Liver (tissue), 9 donors: ENCODE results near the gene WDR31. TPM values are rescaled to one million over a fixed set of nuclear protein-coding genes. Genes with fewer than 3 reads are reported as not detected.

Experiments
- DNase-seq: peaks from one replicate; pipeline ENCODE4 v3.0.0-alpha.2; 2017; ENCODE audit warnings: low spot score
- H3K27ac ChIP-seq, 2 donors: one replicate each; pipeline ENCODE4 v1.7.0; 2013; ENCODE audit warnings: inconsistent platforms in 2 of 2, low read length in 2 of 2, control low read depth in 1 of 2, low read depth in 1 of 2, mild to moderate bottlenecking in 1 of 2
- H3K27me3 ChIP-seq, 4 donors: one replicate each; pipeline versions ENCODE4 v1.6.1 to v1.7.0; 2013; ENCODE audit warnings: low read length in 3 of 4, inconsistent platforms in 1 of 4, mild to moderate bottlenecking in 1 of 4, moderate library complexity in 1 of 4; ENCODE audit not compliant: control insufficient read depth in 4 of 4, insufficient read depth in 4 of 4
- H3K36me3 ChIP-seq, 4 donors: one replicate each; pipeline versions ENCODE4 v1.6.1 to v1.7.0; 2013; ENCODE audit warnings: low read length in 3 of 4, mild to moderate bottlenecking in 3 of 4, low read depth in 1 of 4, moderate library complexity in 1 of 4; ENCODE audit not compliant: control insufficient read depth in 4 of 4, insufficient read depth in 3 of 4
- H3K4me1 ChIP-seq, 4 donors: one replicate each; pipeline versions ENCODE4 v1.6.1 to v1.7.0; 2013; ENCODE audit warnings: low read length in 3 of 4, mild to moderate bottlenecking in 3 of 4, moderate library complexity in 1 of 4; ENCODE audit not compliant: control insufficient read depth in 4 of 4, insufficient read depth in 4 of 4
- H3K4me3 ChIP-seq, 3 donors: one replicate each; pipeline versions ENCODE4 v1.6.1 to v1.7.0; 2013; ENCODE audit warnings: low read length in 3 of 3, control low read depth in 1 of 3, low read depth in 1 of 3, mild to moderate bottlenecking in 1 of 3
- H3K9ac ChIP-seq, 2 donors: one replicate each; pipeline ENCODE4 v1.7.0; 2013; ENCODE audit warnings: low read length in 2 of 2, mild to moderate bottlenecking in 2 of 2, moderate library complexity in 2 of 2, control low read depth in 1 of 2, low read depth in 1 of 2
- H3K9me3 ChIP-seq, 4 donors: one replicate each; pipeline versions ENCODE4 v1.6.1 to v1.7.0; 2013; ENCODE audit warnings: low read length in 3 of 4; ENCODE audit not compliant: control insufficient read depth in 4 of 4
- ATF3 ChIP-seq: IDR thresholded peaks from 2 replicates; pipeline ENCODE4 v1.6.1; 2016; ENCODE audit warnings: antibody characterized with exemption
- EGR1 ChIP-seq, 2 donors: IDR thresholded peaks; 2 replicates each; pipeline ENCODE4 v1.6.1; 2016 to 2018; ENCODE audit warnings: antibody characterized with exemption in 2 of 2, low read depth in 2 of 2
- FOXA2 ChIP-seq: IDR thresholded peaks from 2 replicates; pipeline ENCODE4 v1.6.1; 2016; ENCODE audit warnings: antibody characterized with exemption
- GABPA ChIP-seq, 2 donors: IDR thresholded peaks in 1 of 2; conservative IDR thresholded peaks in 1 of 2; 2 replicates each; pipeline ENCODE4 v1.6.1; 2016; ENCODE audit warnings: antibody characterized with exemption in 2 of 2, mild to moderate bottlenecking in 1 of 2, moderate library complexity in 1 of 2
- HNF4A ChIP-seq, 2 donors: conservative IDR thresholded peaks; 2 replicates each; pipeline ENCODE4 v1.6.1; 2016; ENCODE audit warnings: antibody characterized with exemption in 2 of 2, mild to moderate bottlenecking in 2 of 2
- HNF4G ChIP-seq: IDR thresholded peaks from 2 replicates; pipeline ENCODE4 v1.6.1; 2016; ENCODE audit warnings: antibody characterized with exemption
- NR2F2 ChIP-seq: IDR thresholded peaks from 2 replicates; pipeline ENCODE4 v1.6.1; 2016; ENCODE audit warnings: antibody characterized with exemption
- RXRA ChIP-seq, 2 donors: IDR thresholded peaks; 2 replicates each; pipeline ENCODE4 v1.6.1; 2017 to 2018; ENCODE audit warnings: antibody characterized with exemption in 2 of 2, mild to moderate bottlenecking in 1 of 2
- SP1 ChIP-seq: IDR thresholded peaks from 2 replicates; pipeline ENCODE4 v1.6.1; 2018; ENCODE audit warnings: antibody characterized with exemption, mild to moderate bottlenecking
- YY1 ChIP-seq: IDR thresholded peaks from 2 replicates; pipeline ENCODE4 v1.6.1; 2016; ENCODE audit warnings: antibody characterized with exemption, mild to moderate bottlenecking
- ZBTB33 ChIP-seq: IDR thresholded peaks from 2 replicates; pipeline ENCODE4 v1.6.1; 2016; ENCODE audit warnings: antibody characterized with exemption
- WGBS: extraction: QIAGEN DNeasy Blood & Tissue Kit; methylation state at CpG from one replicate; pipeline ENCODE4 v1.1.7; 2013; 5-methylcytosine and 5-hydroxymethylcytosine counted together
- polyA plus RNA-seq, 2 donors: library from polyadenylated mRNA; stranded (reverse) in 1 of 2; unstranded in 1 of 2; fragments of 200-250 nt in 1 of 2; fragments of >200 nt in 1 of 2; fragmentation: Nextera tagmentation in 1 of 2; extraction: Ambion mirVana in 1 of 2; gene quantifications; one replicate each; pipeline versions ENCODE4 v1.2.1 to v1.2.3, GENCODE V29; 2013 to 2015
- total RNA-seq, 2 donors: library from RNA; depleted of rRNA; stranded (reverse); fragments of >200 nt; gene quantifications; one replicate each; pipeline ENCODE4 v1.2.3, GENCODE V29; 2014
- TF ChIP-seq, protein P1 (sequence below): IDR thresholded peaks from 2 replicates; pipeline ENCODE4 v1.6.1; 2016; ENCODE audit warnings: antibody characterized with exemption
- TF ChIP-seq, protein P2 (sequence below): fragments of 150-350 bp; IDR thresholded peaks from 2 replicates; pipeline ENCODE4 v1.5.1; 2017; ENCODE audit warnings: improper control_type of control experiment, low read depth, low read length; ENCODE audit not compliant: missing input control
- TF ChIP-seq, protein P3 (sequence below): IDR thresholded peaks from 2 replicates; pipeline ENCODE4 v1.6.1; 2016; ENCODE audit warnings: antibody characterized with exemption, mild to moderate bottlenecking
- donor health status: healthy.
- donor health status: healthy.
- donor health status: healthy.
- donor health status: healthy.
- donor health status: healthy.

The WDR31 gene
- total and polyA plus RNA-seq, 4 donors, result 1.1 to 3.2 (median 1.2) TPM

GRCh38 chr9:113301548-113301947, 38.5 kb downstream of the WDR31 start:
- Histone ChIP-seq H3K36me3 (no peaks in the 10 kb centered on the region), H3K9me3 (no peaks in the 10 kb centered on the region), H3K27ac (no peak overlapping the region), H3K27me3 (no peaks in the 10 kb centered on the region), H3K4me3 (no peak overlapping the region), H3K9ac (no peak overlapping the region), H3K4me1 (no peaks in the 10 kb centered on the region)
- TF ChIP-seq FOXA2 (no peak), SP1 (no peak)
- DNase-seq, result no peak
- 96% methylated on average over 8 of the region's 8 CpGs for WGBS

DNA sequence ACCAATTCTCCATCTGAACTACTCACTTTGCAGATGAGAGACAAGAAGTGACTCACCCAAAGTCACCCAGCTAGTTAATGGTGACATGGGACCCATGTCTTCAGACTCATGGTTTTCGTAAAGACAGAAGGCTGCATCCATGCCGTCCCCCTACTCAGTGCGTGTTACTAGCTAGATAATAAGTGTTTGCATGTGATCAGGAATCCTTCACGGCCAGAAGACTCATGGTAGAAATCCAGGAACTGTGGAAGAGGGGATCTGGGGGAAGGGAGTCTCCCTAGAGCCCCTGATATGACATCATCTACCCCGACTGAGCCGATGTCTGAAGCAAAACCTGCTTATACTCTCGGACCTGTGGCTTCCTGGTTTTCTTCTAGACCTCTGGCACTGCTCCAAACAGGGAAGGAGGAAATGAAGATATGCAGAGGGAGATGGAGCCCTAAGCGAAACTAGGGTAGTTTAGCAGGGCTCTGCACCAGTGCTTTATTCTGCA, 40.2 kb downstream of the WDR31 start:
- Histone ChIP-seq H3K9me3 (no peaks in the 10 kb centered on the region), H3K27ac (no peak overlapping the region), H3K9ac (no peak overlapping the region), H3K4me3 (no peak overlapping the region), H3K27me3 (no peaks in the 10 kb centered on the region), H3K4me1 (no peaks in the 10 kb centered on the region), H3K36me3 (no peaks in the 10 kb centered on the region)
- no peak for TF ChIP-seq ATF3
- no peak for TF ChIP-seq ZBTB33
- no peak for TF ChIP-seq HNF4A (conservative IDR thresholded peaks at IDR 0.05)
- TF ChIP-seq RXRA (IDR thresholded peaks at IDR 0.05), result no peak
- TF ChIP-seq HNF4G, result no peak
- TF ChIP-seq, protein P1, sequence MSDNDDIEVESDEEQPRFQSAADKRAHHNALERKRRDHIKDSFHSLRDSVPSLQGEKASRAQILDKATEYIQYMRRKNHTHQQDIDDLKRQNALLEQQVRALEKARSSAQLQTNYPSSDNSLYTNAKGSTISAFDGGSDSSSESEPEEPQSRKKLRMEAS, result no peak
- no peak for TF ChIP-seq GABPA (IDR thresholded peaks at IDR 0.05 in 1 of 2, conservative IDR thresholded peaks at IDR 0.05 in 1 of 2)
- no peak for TF ChIP-seq EGR1 (IDR thresholded peaks at IDR 0.05; ENCODE audit: low read depth in 2 of 2)
- TF ChIP-seq SP1, result no peak
- TF ChIP-seq, protein P2, sequence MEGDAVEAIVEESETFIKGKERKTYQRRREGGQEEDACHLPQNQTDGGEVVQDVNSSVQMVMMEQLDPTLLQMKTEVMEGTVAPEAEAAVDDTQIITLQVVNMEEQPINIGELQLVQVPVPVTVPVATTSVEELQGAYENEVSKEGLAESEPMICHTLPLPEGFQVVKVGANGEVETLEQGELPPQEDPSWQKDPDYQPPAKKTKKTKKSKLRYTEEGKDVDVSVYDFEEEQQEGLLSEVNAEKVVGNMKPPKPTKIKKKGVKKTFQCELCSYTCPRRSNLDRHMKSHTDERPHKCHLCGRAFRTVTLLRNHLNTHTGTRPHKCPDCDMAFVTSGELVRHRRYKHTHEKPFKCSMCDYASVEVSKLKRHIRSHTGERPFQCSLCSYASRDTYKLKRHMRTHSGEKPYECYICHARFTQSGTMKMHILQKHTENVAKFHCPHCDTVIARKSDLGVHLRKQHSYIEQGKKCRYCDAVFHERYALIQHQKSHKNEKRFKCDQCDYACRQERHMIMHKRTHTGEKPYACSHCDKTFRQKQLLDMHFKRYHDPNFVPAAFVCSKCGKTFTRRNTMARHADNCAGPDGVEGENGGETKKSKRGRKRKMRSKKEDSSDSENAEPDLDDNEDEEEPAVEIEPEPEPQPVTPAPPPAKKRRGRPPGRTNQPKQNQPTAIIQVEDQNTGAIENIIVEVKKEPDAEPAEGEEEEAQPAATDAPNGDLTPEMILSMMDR, result no peak
- TF ChIP-seq, protein P3, sequence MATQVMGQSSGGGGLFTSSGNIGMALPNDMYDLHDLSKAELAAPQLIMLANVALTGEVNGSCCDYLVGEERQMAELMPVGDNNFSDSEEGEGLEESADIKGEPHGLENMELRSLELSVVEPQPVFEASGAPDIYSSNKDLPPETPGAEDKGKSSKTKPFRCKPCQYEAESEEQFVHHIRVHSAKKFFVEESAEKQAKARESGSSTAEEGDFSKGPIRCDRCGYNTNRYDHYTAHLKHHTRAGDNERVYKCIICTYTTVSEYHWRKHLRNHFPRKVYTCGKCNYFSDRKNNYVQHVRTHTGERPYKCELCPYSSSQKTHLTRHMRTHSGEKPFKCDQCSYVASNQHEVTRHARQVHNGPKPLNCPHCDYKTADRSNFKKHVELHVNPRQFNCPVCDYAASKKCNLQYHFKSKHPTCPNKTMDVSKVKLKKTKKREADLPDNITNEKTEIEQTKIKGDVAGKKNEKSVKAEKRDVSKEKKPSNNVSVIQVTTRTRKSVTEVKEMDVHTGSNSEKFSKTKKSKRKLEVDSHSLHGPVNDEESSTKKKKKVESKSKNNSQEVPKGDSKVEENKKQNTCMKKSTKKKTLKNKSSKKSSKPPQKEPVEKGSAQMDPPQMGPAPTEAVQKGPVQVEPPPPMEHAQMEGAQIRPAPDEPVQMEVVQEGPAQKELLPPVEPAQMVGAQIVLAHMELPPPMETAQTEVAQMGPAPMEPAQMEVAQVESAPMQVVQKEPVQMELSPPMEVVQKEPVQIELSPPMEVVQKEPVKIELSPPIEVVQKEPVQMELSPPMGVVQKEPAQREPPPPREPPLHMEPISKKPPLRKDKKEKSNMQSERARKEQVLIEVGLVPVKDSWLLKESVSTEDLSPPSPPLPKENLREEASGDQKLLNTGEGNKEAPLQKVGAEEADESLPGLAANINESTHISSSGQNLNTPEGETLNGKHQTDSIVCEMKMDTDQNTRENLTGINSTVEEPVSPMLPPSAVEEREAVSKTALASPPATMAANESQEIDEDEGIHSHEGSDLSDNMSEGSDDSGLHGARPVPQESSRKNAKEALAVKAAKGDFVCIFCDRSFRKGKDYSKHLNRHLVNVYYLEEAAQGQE, result no peak
- TF ChIP-seq NR2F2, result no peak
- no peak for TF ChIP-seq YY1
- no peak for DNase-seq
- WGBS, result 61% methylated on average over 8 of the region's 8 CpGs
